GM18507 (cell line): ENCODE measurements around the gene ADPRM.

Experiments used
- DNase-seq: peaks from one replicate; pipeline ENCODE4 v3.0.0; 2011; ENCODE audit warnings: low read depth; ENCODE audit not compliant: insufficient read length; ENCODE audit errors: extremely low spot score
- FAIRE-seq: peaks from 2 replicates; lab custom pipeline; 2011; peaks lifted over from hg19 to GRCh38; lab: Jason Lieb, UNC

ADPRM gene, protein sequence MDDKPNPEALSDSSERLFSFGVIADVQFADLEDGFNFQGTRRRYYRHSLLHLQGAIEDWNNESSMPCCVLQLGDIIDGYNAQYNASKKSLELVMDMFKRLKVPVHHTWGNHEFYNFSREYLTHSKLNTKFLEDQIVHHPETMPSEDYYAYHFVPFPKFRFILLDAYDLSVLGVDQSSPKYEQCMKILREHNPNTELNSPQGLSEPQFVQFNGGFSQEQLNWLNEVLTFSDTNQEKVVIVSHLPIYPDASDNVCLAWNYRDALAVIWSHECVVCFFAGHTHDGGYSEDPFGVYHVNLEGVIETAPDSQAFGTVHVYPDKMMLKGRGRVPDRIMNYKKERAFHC

DNA sequence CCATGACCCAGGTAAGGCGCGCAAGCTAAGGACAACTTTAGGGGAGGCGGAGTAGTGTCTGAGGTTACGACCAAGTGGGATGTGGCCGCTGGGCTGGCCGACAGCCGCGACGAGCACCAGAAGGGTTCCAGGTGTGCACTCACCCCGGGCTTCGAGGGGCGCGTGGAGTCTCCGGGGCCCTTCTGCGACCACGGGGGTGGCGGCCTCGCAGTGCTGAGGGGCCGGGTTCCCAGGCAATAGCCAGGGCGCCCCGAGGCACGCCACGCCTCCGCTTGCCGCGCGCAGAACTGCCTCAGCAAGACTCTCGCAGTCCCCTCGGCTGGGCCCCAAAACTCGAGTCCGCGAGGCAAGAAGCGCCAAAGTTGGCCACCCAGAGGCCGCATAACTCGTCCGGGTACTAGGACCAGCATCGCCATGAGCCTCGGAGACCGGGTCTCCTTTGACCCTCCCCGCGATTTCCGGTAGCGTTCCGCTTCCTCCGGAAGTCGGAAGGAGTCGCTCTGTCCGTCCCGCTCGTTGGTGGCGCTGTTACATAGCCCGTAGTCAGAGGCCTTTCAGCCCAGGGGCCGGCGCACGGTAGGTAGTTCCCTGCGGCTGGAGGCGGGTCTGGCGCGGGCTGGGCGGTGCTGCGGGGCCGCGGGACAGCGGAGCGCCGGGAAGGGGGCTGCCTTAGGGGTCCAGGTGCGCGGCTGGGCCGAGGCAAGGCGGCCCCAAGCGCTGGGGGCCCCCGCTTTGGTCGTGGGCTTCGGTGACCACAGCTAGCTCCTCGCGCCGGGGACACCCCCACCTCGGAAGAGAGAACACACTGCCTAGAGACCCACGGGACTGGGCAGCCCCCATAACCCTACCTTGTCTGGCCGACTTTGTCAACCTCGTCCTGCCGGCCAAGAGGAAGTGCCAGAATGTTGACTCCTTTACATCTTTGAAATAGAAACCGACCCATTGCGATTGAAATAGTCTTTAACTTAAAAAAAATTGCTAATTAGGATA, at the start of gene ADPRM, which contains the start of gene SCO1:
TSS of gene ADPRM (plus strand) at position 503 of the 990 bp plus-strand sequence. CDS start 7,333 bp downstream, outside the sequence.
TSS of gene SCO1 (minus strand) at position 442 of the 990 bp plus-strand sequence. CDS start at position 416, 26 bp downstream.
- DNase-seq (peak; percentile 74), FAIRE-seq (peak; percentile 96)

DNA sequence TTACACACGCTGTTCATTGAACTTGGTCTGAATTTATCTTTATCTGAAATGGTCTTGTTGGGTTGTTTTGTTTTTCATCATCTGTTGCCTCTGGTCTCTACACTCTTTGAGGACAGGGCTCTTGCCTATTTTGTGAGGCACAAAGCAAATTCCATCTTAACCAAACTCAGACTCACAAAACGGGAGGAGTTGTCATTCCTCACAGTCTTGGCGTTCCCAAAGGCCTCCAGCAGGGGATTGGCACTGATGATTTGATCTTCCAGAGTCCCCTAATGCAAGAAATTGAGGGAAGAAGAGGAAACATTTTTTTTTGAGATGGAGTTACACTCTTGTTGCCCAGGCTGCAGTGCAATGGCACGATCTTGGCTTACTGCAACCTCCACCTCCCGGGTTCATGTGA, 49.0 kb upstream of the ADPRM start:
- DNase-seq (no peak), FAIRE-seq (no peak)

DNA sequence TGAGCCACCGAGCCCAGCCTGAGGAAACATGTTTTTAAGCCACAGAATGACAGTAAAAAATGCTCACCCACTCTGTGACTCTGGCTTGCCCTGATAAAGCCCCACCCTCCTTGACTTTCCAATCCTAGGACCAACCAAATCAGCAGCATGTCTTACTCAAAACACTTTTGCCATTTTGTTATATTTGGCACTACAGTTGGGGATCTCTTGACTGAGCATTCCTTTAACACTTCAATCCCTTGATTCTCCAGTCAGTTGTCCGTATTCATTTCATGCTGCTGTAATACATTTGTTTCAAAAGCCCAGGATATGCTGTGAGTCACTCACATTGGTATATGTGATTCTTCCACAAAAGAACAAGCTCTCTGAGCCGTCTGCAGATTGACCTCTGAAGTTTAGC, 48.4 kb upstream of the ADPRM start:
- DNase-seq = no peak
- no peak for FAIRE-seq

DNA sequence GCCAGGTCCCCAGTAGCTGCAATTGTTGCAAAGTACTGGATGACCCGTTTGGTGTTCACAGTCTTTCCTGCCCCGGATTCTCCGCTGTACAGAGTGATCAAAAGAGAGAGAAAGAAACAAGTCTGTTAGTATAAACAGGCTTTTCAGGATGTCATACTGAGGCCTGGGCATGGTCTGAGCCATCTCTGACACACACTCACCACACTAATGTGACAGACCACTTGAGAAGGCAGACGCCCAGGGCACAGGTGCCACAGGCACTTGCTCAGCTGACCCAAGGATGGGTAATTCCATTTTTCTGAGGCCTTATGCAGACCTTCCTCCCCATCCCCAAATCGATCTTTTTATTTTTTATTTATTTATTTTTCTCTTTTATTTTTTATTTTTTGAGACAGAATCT, 47.8 kb upstream of the ADPRM start:
- no peak for DNase-seq
- no peak for FAIRE-seq

DNA sequence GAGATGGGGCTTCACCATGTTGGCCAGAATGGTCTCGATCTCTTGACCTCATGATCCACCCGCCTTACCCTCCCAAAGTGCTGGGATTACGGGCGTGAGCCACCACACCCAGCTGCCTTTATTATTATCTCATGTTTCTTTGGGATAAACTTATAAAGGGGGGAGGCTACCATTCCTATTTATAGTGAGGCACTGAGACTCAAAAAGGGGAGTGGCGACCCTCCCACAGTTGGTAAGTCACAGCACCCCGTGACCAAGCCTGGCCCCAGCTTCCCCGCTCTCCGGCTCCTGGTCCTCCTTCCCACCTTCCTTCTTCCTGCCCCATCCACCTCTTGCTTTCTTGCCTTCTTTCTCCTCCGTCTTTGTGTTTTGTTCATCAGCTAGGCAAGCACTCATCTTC, 45.5 kb upstream of the ADPRM start:
- FAIRE-seq (no peak), DNase-seq (no peak)

DNA sequence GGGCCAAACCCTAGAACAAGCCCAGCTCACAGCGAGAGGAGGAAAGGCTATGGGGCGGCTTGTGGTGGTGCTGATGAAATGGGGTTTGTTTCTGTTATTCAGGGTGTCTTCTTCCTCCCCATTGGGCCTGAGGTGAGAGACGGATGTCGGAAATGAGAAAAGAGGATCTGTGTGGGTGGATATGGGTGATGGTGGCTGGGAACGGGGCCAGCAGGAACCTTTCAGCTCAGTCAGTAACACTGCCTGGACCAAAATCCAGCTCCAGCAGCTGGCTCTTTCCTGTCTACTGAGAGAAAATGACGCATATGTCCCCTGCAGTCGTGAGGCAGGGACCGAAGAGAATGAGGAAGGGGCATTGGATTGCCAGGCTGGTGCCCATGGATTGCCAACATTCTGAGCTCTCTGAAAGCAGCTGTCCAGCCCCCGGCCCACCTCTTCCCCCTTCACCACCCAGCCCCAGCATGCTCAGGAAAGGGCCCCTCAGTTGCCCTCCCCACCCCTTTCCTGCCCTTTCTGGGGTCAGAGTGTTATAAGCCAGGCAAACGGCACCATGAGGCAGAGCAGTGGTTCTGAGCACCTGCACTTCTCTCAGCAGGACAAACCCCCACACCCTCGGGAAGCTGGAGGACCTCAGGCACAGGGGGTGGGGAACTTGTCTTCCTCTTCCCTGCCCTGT, 44.3 kb upstream of the ADPRM start:
- peak; percentile 72 for FAIRE-seq
- DNase-seq = peak; percentile 20

DNA sequence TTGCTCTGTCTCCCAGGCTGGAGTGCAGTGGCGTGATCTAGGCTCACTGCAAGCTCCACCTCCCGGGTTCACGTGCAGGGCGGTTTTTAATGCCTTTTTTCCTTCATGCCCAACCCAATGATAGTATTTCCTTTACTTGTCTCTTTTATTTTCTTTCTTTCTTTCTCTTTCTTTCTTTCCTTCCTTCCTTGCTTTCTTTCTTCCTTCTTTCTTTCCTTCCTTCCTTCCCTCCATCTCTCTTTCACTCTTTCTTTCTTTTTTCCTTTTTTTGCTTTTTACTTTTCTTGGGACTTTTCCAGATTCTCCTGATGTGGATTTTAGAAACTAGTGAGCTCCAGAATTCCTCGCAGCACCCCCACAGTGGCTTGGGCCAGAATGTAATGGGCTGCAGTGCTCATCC, 43.4 kb upstream of the ADPRM start:
- FAIRE-seq (no peak), DNase-seq (no peak)

DNA sequence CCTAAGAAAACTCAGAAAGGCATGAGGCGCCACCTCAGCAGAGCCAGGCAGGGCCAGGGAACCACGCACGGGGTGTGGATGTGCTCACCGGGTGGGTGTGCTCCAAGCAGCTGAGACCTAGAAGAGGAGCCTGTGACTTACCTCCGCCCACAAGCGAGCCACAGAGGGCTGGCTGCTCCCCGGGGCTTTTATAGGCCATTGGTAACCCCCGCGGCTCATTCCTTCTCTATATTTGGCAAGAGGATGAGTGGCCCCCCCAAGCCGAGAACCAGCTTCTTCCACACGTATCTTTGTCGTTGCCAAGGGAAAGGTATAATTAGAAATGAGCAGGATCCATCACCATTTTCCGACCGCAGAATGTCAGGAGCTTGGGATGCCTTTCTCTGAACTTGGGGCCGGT, 40.2 kb upstream of the ADPRM start, which contains the start of gene MYH3:
TSS of gene MYH3 (minus strand) at position 162 of the 400 bp plus-strand sequence. CDS start 2,245 bp downstream, outside the sequence.
- DNase-seq (no peak), FAIRE-seq (no peak)

DNA sequence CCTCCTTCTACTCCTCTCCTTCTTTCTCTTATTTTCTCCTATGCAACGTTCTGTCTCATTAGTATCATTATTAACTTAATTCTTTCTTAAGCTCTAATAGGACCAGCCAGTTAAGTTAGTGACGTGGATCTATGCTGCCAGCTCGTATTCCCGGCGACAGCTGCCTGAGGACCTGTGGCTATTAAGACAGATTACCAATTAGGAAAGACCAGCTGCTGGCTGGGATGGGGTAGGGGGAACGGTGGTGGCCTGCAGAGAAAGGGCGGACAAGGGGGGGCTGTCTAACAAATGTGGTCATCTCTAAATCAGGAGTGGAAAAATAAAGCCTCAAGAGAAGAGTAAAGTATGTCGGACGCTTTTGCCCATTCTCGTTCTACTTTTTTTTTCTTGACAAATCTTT, 39.5 kb upstream of the ADPRM start:
- DNase-seq (no peak), FAIRE-seq (no peak)

DNA sequence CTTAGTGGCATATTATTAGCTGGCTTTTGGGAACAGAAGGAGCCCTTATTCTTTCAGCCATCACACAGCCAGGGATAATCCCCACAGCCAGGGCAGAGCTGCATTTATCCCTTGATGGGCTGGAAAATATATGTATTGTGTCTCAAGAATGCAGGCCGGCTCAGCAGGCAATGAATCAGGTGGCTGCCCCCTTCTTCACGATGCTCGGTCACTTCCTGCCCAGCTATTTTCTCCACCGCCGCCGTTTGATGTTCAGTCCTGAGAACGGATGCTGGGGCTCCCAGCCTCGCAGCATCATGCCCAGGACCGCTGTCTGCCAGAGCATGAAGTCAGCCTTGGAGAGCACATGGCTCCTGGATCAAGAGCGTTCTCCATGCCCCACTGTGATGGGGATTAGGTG, 36.0 kb upstream of the ADPRM start:
- DNase-seq (no peak), FAIRE-seq (no peak)

DNA sequence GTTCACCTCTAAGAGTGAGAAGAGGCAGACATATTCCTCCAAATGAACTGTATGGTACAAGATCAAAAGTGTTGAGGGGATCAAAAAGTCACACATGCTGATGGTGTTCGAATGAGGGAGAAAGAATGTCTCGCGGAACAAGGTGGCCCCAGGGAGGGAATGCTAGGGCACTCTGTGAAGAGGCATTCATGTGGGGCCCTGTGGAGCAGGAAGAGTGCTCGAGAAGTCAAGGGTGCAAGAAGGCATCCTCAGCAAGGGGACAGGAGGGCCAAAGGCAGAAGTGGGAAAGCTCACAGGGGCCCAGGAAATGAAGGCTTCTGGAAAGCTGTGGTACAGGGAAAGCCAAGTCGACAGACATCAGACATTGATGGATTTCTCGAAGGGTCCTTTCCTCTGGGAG, 34.2 kb upstream of the ADPRM start:
- FAIRE-seq (no peak), DNase-seq (no peak)

DNA sequence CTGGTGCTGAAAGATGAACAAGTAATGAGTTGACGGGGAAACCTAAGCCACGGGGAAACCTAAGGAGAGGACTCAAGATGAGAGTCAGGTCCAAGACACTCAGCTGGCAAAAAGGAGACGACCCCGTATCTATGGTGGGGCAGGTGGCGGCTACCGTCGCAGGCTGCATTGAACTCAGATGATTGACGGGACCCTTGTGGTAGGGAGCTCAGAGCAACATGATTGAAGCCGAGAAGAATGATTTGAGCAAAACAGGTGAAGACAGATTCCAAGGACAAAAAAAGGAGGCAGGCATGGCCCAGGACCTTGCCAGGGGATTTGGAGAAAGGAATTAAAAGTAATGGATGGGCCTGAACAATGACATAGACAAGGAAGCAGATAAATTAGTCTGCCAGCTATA, 32.8 kb upstream of the ADPRM start:
- no peak for FAIRE-seq
- DNase-seq = no peak

DNA sequence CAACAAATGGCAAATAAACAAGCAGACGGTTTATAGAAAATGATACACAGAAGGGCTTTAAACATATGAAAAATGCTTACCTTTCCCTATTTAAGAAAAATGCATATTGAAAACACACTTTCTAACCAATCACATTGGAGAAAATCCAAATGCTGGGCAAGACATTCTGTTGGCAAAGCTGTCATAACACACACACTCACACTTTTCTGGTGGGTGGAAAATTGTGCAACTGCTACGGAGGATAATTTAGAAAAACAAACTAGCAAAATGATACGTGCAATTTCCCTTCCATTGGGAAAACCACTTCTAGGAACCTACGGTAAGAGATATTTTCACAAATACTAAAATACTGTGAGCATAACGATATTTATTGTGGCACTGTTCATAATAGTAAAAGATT, 30.5 kb upstream of the ADPRM start:
- no peak for FAIRE-seq
- no peak for DNase-seq

DNA sequence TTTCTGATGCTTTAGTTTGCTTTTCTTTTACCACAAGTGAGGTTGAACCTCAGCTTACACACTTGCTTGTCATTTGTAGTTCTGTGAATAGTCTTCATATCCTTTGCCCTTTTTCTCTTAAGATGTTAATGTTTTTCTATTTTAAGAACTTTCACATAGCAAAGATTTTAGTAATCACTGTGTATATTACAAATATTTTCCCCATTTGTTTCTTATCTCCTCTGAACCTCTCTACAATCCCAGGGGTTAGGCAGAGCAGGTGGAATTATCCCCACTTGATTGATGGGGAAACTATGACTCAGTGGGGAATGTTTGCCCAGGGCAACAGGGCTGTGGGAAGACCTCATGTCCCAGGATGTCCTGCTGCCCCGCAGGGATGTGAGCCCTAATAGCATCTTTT, 28.6 kb upstream of the ADPRM start:
- no peak for FAIRE-seq
- no peak for DNase-seq

DNA sequence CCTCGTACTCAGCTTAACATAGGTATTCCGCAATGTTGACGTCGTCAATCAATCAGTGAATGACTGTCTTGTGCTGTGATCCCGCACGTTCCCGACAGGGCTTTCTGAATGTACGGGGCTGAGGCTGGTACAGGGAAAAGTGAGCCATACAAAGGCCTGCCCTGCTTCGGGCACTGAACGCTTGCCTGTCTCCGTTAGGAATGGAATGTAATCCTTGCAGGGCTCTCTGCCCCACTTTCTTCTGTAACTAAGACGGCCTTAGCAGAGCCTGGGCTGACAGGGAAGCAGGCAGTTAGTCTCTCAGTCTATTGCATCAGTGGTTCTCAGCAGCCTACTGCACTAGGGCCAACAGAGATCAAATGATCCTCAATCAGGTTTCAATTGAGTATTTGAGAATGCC, 24.1 kb upstream of the ADPRM start:
- DNase-seq (no peak), FAIRE-seq (no peak)

DNA sequence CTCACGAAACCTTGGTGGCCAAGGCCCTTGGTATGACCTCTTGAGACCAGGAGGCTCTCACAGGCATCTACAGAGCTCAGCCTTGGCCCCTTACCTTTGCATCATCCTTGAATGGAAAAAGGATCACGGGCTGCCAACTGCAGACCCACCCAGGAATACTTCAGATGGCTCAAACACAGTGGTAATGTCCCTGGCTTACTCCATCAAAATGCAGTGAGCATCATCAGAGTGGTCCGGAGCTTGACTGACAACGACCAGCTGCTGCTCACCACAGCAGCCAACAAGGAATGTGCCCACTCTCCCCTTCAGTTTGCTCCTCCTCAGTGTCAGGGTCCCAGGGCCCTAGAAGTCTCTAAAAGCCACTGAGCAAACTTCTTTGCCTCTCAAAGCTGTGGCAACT, 22.7 kb upstream of the ADPRM start:
- DNase-seq = no peak
- no peak for FAIRE-seq

DNA sequence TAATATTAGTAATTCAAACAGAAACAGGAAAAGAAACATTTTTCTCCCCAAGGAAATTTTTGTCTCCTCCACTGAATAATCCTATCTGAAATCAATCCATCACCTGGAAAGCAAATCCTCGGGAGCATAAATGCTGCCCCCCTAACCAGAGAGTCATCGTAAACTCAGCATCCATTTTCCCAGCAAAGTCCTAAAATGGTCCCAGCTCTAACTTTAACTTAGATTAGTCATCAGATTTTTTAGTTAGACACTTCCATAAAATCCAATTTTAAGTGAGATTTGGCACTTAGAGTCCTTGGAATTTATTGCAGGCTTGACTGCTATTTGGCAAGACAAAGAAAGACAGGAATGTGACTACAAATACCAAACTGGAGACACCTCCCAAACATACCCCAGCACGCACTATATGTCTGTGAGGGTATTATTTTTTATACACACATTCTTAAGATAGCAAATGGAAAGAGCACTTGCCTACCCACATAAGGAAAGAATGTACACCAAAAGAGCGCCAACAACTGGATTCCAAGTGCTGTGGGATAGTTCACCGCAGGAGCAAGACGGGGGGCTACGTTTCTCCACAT, 15.4 kb upstream of the ADPRM start:
- DNase-seq (no peak), FAIRE-seq (no peak)

DNA sequence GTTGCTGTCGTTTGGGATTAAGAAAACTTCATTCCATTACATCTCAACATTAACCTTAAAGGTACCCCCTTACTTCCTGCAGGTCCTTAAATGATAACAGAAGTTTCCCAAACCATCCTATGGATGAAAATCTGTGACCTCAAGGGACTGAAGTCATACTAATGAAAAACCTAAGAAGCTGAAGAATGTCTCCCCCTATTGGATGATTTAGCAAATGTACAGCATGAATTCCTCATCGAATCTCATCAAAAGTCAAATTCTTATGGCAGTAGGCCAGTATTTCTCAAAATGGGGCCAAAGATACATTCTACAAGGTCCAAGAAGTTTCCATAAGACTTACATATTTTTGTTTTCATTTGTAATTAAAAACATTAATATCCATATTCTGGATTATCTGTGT, 13.5 kb upstream of the ADPRM start:
- FAIRE-seq (no peak), DNase-seq (no peak)

DNA sequence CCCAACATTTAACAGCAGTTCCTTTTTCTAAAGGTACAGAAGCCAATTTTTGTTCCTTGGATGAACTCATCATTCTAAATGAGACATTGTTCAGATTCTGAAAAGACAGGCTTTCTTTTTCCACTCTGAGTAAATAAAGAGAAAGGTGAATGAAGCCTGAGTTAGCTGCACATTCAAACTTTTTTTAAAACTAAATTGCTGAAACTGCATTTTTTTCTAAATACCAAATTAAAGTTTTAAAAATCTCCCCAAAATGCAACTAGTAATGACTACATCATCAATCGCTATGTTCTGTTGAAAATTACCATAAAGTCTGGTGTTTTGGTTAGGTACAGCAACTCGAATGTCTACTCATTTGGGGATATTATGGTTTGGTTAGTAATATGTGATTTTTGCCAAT, 9.9 kb upstream of the ADPRM start:
- DNase-seq = no peak
- peak; percentile 56 for FAIRE-seq
